Neutrophil (primary cell): ENCODE data around the gene AFAP1L2.

Source experiments
- H3K27ac ChIP-seq: fragments of 200-600 bp; sonication (generic); 2 replicates; pipeline ENCODE4 v1.5.1; 2016; ENCODE audit warnings: mild to moderate bottlenecking, moderate library complexity
- H3K27me3 ChIP-seq: fragments of 200-600 bp; sonication (generic); 2 replicates; pipeline ENCODE4 v1.6.0; 2016; ENCODE audit warnings: mild to moderate bottlenecking
- H3K36me3 ChIP-seq: fragments of 200-600 bp; sonication (generic); 2 replicates; pipeline ENCODE4 v1.5.1; 2017
- H3K4me1 ChIP-seq, 2 experiments: fragments of 200-600 bp in 1 of 2; sonication (generic) in 1 of 2; 1 replicate in 1 of 2; 2 replicates in 1 of 2; pipeline versions ENCODE4 v1.5.1 to v1.6.1; 2013 to 2016; ENCODE audit warnings: low read depth in 1 of 2, low read length in 1 of 2, mild to moderate bottlenecking in 1 of 2, moderate library complexity in 1 of 2; ENCODE audit not compliant: control insufficient read depth in 1 of 2, insufficient read depth in 1 of 2
- H3K4me3 ChIP-seq, 2 experiments: fragments of 200-600 bp in 1 of 2; sonication (generic) in 1 of 2; 1 replicate in 1 of 2; 2 replicates in 1 of 2; pipeline ENCODE4 v1.5.1; 2013 to 2016; ENCODE audit warnings: low read depth in 1 of 2, low read length in 1 of 2, mild to moderate bottlenecking in 1 of 2, moderate library complexity in 1 of 2
- H3K9me3 ChIP-seq: fragments of 200-600 bp; sonication (generic); 2 replicates; pipeline ENCODE4 v1.5.1; 2016
- CTCF ChIP-seq: fragments of 200-600 bp; sonication (generic); IDR thresholded peaks from 2 replicates; pipeline ENCODE4 v1.5.1; 2016; ENCODE audit warnings: antibody characterized with exemption

Gene AFAP1L2

GRCh38 chr10:114274616-114275453 is 129.5 kb downstream of the AFAP1L2 start:
- Histone ChIP-seq H3K4me1 (no peaks in the 10 kb centered on the region), H3K27me3 (no peaks in the 10 kb centered on the region), H3K4me3 (no peak overlapping the region), H3K36me3 (no peaks in the 10 kb centered on the region), H3K27ac (no peak overlapping the region), H3K9me3 (no peaks in the 10 kb centered on the region)
- TF ChIP-seq CTCF, result no peak

- TF ChIP-seq CTCF, result no peak
- no peak overlapping the region for H3K4me3 ChIP-seq
- H3K27ac ChIP-seq, result no peak overlapping the region
- no peaks in the 10 kb centered on the region for H3K9me3 ChIP-seq
- no peaks in the 10 kb centered on the region for H3K4me1 ChIP-seq
- H3K36me3 ChIP-seq, result no peaks in the 10 kb centered on the region
- H3K27me3 ChIP-seq, result no peaks in the 10 kb centered on the region
Observed at GRCh38 chr10:114273910-114274309, 130.4 kb downstream of the AFAP1L2 start.

DNA sequence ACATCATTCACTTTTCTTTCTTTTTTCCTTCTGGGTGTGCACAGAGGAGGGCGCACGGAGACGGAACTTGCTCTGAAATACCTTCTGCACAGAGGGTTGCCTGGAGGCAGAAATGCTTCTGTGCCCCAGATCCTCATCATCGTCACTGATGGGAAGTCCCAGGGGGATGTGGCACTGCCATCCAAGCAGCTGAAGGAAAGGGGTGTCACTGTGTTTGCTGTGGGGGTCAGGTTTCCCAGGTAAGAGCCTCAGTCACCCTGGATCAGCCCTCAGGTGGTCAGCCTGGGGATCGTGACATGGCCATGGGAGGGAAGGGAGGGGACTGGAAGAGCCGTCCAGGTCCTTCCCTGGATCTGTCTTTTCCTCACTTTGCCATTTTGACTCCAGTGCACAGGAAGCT is 131.6 kb downstream of the AFAP1L2 start:
- no peaks in the 10 kb centered on the region for H3K9me3 ChIP-seq
- no peak overlapping the region for H3K27ac ChIP-seq
- H3K4me1 ChIP-seq, result no peaks in the 10 kb centered on the region
- no peak overlapping the region for H3K4me3 ChIP-seq
- TF ChIP-seq CTCF, result no peak
- H3K36me3 ChIP-seq, result no peaks in the 10 kb centered on the region
- H3K27me3 ChIP-seq, result no peaks in the 10 kb centered on the region

- H3K36me3 ChIP-seq, result no peaks in the 10 kb centered on the region
- H3K27ac ChIP-seq, result no peak overlapping the region
- H3K4me1 ChIP-seq, result no peaks in the 10 kb centered on the region
- no peaks in the 10 kb centered on the region for H3K27me3 ChIP-seq
- no peak for TF ChIP-seq CTCF
- no peaks in the 10 kb centered on the region for H3K9me3 ChIP-seq
- H3K4me3 ChIP-seq, result no peak overlapping the region
Observed at GRCh38 chr10:114271779-114272167, 132.5 kb downstream of the AFAP1L2 start.

GRCh38 chr10:114271075-114271778 is 133.1 kb downstream of the AFAP1L2 start:
- H3K27ac ChIP-seq, result no peak overlapping the region
- H3K4me3 ChIP-seq, result no peak overlapping the region
- H3K36me3 ChIP-seq, result no peaks in the 10 kb centered on the region
- no peaks in the 10 kb centered on the region for H3K9me3 ChIP-seq
- TF ChIP-seq CTCF, result no peak
- no peaks in the 10 kb centered on the region for H3K4me1 ChIP-seq
- H3K27me3 ChIP-seq, result no peaks in the 10 kb centered on the region
